Neural progenitor cell (in vitro differentiated cells): Measurements from ENCODE around the gene SEC63.

ENCODE experiments used
- CTCF ChIP-seq: fragments of 200-600 bp; sonication (generic); IDR thresholded peaks from 2 replicates; pipeline ENCODE4 v1.5.1; 2017; ENCODE audit warnings: antibody characterized with exemption, mild to moderate bottlenecking
- EZH2 ChIP-seq: fragments of 200-600 bp; sonication (generic); IDR thresholded peaks from 2 replicates; pipeline ENCODE4 v1.6.1; 2017; ENCODE audit warnings: antibody characterized with exemption, mild to moderate bottlenecking, moderate library complexity
- EZH2phosphoT487 ChIP-seq: fragments of 200-600 bp; sonication (generic); IDR thresholded peaks from 2 replicates; pipeline ENCODE4 v1.6.1; 2017; ENCODE audit warnings: antibody characterized with exemption

- no peak for TF ChIP-seq CTCF
- TF ChIP-seq EZH2 = no peak
- no peak for TF ChIP-seq EZH2phosphoT487
Observed at GRCh38 chr6:107962723-107963122, 4.7 kb upstream of the SEC63 start.
